Activated B cell treated with CpG ODN at 0.5 μM for 24 hours (primary cell): ENCODE data around the gene C2orf76. TPM values are rescaled to one million over a fixed set of nuclear protein-coding genes. Genes with fewer than 3 reads are reported as not detected.

Experiments used
- ATAC-seq: fragments of 200-7000 bp; cut with Tn5 transposase; one replicate; pipeline ENCODE4 v1.10.0; 2021; ENCODE audit warnings: low read depth, mild to moderate bottlenecking, moderate library complexity
- CTCF ChIA-PET: fragments of 350-600 bp; sonication (Branson Sonifier 250); formaldehyde crosslinking; loops from one replicate; lab custom pipeline; 2021; ENCODE audit warnings: antibody characterized with exemption; lab: Charles Lee
- POLR2A ChIA-PET: fragments of 350-600 bp; sonication (Branson Sonifier 250); formaldehyde crosslinking; loops from one replicate; lab custom pipeline; 2021; ENCODE audit warnings: antibody characterized with exemption; lab: Charles Lee
- DNase-seq: peaks from one replicate; pipeline ENCODE4 v3.0.0; 2022
- H3K27ac Mint-ChIP-seq: one replicate; pipeline ENCODE4 v1.8.0; 2020; ENCODE audit warnings: mixed read lengths
- H3K27me3 Mint-ChIP-seq: one replicate; pipeline ENCODE4 v1.8.0; 2021; ENCODE audit warnings: mixed read lengths
- H3K36me3 Mint-ChIP-seq: one replicate; pipeline ENCODE4 v1.8.0; 2021; ENCODE audit warnings: low read depth, mixed read lengths
- H3K4me1 Mint-ChIP-seq: one replicate; pipeline ENCODE4 v1.8.0; 2021; ENCODE audit warnings: mixed read lengths
- H3K4me3 Mint-ChIP-seq: one replicate; pipeline ENCODE4 v1.8.0; 2020; ENCODE audit warnings: mild to moderate bottlenecking, mixed read lengths
- H3K9me3 Mint-ChIP-seq: one replicate; pipeline ENCODE4 v1.8.0; 2020; ENCODE audit warnings: mixed read lengths
- CTCF ChIP-seq: fragments of 200-600 bp; IDR thresholded peaks from one replicate; pipeline ENCODE4 v1.8.0; 2022; ENCODE audit warnings: antibody characterized with exemption, mild to moderate bottlenecking
- intact Hi-C: fragments of 100-400 bp; cut with micrococcal nuclease; formaldehyde crosslinking; loops from one replicate; pipeline ENCODE4 v1.15.1; 2024
- total RNA-seq: library from RNA; stranded (reverse); gene quantifications from 2 replicates; pipeline ENCODE4 v1.2.3, GENCODE V29; 2022

C2orf76 gene
- total RNA-seq, 1 donor from 2014 or later, result 11.0 TPM

DNA sequence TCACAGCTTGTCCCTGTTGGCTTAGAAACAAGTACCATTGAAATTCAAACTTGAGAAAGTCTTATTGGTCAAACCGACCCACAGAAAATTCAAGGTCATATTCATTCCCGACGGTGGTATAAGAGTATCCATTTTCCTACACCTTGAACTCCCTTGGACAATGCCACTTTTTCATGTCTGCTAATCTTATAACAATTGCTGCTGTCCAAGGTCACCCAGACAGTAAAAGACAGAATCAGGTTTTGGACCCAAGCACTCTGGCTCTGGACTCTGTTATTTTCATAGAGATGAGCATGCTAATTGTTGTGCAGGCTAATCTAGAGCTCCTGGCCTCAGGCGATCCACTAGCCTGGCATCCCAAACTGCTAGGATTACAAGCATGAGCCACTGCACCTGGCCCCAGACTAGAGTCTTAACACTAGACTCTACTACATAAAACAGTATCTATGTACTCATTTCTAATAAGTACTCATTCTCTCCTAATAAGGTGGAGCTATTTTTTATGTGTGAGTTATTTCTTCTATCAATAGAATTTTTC lies 57.8 kb downstream of the C2orf76 start:
- CTCF ChIA-PET, result no interaction called here
- intact Hi-C loops, result no loop called here
- Mint-ChIP-seq H3K27ac (no peak overlapping the region), H3K4me1 (peaks cover 14% of the 10 kb centered on the region), H3K4me3 (no peak overlapping the region), H3K9me3 (no peaks in the 10 kb centered on the region), H3K36me3 (peaks cover 4% of the 10 kb centered on the region), H3K27me3 (no peaks in the 10 kb centered on the region)
- POLR2A ChIA-PET, result interaction anchor here (0.7 kb wide), 1 partner anchor 58 kb away, joined by 3 read pairs; the partner anchor contains the start of genes C2orf76 and DBI
- no peak for DNase-seq
- no peak for ATAC-seq
- no peak for TF ChIP-seq CTCF

GRCh38 chr2:119307419-119308140 lies 59.1 kb downstream of the C2orf76 start:
- H3K4me3 Mint-ChIP-seq, result no peak overlapping the region
- H3K4me1 Mint-ChIP-seq, result peaks cover 9% of the 10 kb centered on the region
- POLR2A ChIA-PET, result no interaction called here
- TF ChIP-seq CTCF, result no peak
- intact Hi-C loops, result no loop called here
- peaks cover 4% of the 10 kb centered on the region for H3K36me3 Mint-ChIP-seq
- no peaks in the 10 kb centered on the region for H3K9me3 Mint-ChIP-seq
- H3K27ac Mint-ChIP-seq, result no peak overlapping the region
- no peak for ATAC-seq
- CTCF ChIA-PET, result no interaction called here
- no peaks in the 10 kb centered on the region for H3K27me3 Mint-ChIP-seq
- no peak for DNase-seq

DNA sequence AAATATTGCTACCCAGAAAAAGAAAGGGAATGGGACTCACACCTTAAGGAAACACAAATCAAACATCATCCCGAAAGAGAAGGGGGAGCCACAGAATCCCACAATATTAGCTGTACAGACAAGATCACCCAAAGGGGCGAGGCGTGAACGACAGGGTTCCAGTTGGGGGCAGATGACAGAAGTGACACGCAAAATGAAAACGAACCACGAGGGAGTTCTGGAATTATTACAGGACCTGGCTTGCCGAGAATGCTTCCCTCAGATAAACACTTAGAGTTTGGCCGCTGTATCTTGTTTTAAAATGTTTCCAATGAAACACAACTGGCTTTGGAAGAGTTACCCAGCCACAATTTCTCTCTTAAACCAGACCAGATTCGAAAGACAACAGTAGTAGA lies 60.4 kb downstream of the C2orf76 start:
- no peak overlapping the region for H3K27ac Mint-ChIP-seq

DNA sequence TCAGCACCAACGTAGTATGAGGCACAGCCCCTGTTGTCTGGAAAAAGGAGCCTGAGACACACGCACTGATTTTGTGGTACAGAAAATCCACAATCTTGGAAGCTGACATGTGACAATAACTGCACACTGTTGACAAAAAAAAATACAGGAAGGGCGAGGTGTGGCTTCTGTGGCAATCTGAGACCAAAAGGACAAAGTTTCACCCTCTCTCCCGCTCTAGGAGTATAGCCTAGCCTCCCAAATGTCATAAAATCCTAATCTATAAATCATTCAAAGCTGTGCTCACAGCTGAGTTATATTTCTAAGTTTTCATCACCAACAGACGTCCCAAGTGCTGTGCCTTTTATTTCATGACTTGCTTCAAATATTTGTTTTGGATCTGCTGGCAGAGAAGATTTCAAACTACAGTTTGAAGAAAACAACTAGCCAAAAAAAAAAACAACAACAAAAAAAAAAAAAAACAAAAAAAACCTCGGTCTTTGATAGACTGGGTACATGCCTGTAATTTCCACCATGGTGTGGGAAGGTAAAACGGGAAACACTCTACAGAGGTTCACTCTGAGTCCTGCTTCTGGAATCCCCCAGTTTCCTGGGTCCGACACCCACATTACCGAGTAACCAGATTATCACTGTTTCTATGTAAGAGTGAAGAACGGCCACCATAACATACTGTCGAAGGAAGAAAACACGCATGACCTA lies 61.0 kb downstream of the C2orf76 start:
- peaks cover 1% of the 10 kb centered on the region for H3K36me3 Mint-ChIP-seq
- intact Hi-C loops, result no loop called here

More for the DNA sequence above, 60.4 kb downstream of the C2orf76 start:
- ChIA-PET POLR2A (no interaction called here), CTCF (no interaction called here)
- H3K36me3 Mint-ChIP-seq, result peaks cover 4% of the 10 kb centered on the region
- no peaks in the 10 kb centered on the region for H3K27me3 Mint-ChIP-seq
- TF ChIP-seq CTCF, result no peak
- intact Hi-C loops, result no loop called here
- no peak for ATAC-seq
- no peak for DNase-seq
- no peaks in the 10 kb centered on the region for H3K9me3 Mint-ChIP-seq
- no peak overlapping the region for H3K4me3 Mint-ChIP-seq
- peaks cover 4% of the 10 kb centered on the region for H3K4me1 Mint-ChIP-seq

More for the DNA sequence above, 61.0 kb downstream of the C2orf76 start:
- POLR2A ChIA-PET, result no interaction called here
- no peak overlapping the region for H3K4me3 Mint-ChIP-seq
- CTCF ChIA-PET, result no interaction called here
- no peak overlapping the region for H3K27ac Mint-ChIP-seq
- no peak for TF ChIP-seq CTCF
- no peaks in the 10 kb centered on the region for H3K27me3 Mint-ChIP-seq
- no peak for ATAC-seq
- H3K9me3 Mint-ChIP-seq, result no peaks in the 10 kb centered on the region
- no peaks in the 10 kb centered on the region for H3K4me1 Mint-ChIP-seq
- no peak for DNase-seq
